GM19467 (cell line): Measurements from ENCODE around the gene GRB10.

Experiments used
- ATAC-seq: cut with Tn5 transposase; IDR thresholded peaks from one replicate; pipeline ENCODE4 v1.9.1; 2021; ENCODE audit warnings: mild to moderate bottlenecking, moderate library complexity; ENCODE audit not compliant: unreplicated experiment

GRB10 gene

DNA sequence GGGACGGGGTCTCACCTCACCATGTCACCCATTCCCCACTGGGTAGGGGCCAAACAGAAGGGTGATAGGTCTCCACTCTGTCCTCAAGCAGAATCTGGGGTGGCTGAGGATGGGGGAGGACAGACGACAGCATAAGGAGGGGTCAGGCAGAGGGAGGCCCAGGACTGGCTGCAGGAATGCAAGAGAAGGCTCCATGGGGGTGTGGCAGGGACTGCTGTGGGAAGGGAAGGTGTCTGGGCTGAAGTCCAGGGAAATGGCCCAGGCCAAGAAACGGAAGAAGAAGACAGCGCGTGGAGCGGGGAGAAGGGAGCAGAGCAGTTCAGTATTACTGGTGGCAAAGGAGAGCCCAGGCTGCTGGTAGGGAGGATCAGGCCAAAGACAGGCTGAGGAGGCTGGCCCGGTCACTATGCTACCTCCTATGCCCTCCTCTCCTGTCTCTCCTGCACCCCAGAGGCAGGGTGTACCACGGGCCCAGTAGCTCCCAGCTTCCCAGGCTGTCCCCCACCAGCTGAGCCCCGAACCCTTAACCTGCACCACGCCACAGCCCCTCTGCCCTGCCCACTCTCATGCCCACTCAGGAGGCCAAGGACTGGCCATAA lies 60.9 kb downstream of the GRB10 start:
- ATAC-seq = no peak

DNA sequence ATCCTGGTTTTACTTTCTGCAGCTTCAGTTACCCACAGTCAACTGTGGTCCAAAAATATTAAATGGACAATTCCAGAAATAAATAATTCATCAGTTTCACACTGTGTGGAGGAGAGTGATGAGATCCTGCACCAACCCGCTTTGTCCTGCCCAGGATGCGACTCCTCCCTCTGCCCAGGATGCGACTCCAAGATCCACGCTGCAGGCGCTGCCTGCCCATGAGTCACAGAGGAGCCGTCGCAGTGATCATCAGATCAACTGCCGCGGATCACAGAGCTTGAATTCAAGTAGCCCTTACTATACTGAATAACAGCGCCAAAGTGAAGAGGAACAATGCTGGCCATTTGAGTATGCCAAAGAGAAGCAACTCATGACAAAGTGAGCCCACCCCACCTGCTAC lies 61.5 kb downstream of the GRB10 start:
- no peak for ATAC-seq

DNA sequence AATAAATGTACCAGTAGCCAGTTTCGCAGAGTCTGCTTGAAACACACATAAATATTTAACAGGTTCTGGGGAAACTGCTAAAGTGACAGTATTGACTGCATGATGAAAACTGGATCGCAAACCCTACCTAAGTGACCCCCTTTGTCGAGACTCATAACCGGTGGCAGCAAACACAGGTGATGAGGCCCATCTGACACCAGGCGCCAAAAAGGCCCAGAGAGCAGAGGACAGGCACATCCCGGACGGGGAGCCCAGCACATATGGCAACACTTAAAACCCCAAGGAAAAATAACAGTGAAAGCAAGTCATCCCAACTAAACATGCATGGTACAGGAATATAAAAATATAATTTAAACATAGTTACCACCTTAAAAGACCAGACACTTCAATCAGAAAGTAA lies 62.4 kb downstream of the GRB10 start:
- no peak for ATAC-seq

DNA sequence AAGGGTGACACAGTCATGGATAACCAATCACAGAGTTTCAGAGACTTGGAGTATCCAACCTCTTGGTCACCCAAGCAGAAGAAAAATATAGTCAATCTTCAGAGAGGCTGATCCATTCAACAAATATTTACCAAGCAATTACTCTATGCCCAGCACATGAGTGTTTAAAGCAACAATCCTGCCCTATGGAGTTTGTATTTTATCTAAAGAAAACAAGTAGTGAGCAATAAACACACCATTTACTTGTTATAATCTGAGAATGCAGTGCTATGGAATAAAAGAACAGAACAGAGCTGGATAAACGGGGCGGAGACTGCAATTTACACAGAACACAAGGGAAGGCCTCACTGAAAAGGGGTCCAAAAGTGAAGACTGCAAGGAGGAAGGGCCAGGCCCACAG lies 63.8 kb downstream of the GRB10 start:
- ATAC-seq = no peak

DNA sequence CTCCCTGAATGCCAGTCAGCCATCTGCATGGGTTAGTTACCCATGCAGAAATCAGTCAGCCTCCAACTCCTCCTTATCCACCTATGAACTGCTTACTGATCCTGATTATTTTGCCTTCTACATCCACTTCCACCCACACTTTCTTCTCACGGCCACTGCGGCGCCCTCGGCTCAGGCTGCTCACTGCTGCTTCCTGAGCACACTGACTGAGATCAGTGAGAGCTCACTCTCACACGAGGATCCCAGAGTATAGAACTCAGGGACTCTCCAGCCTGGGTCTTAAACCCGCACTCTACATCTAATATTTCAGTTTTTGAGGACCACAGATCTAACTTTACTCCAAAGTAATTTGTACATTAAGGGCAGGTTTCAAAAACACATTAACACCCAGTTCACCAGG lies 64.4 kb downstream of the GRB10 start:
- no peak for ATAC-seq

DNA sequence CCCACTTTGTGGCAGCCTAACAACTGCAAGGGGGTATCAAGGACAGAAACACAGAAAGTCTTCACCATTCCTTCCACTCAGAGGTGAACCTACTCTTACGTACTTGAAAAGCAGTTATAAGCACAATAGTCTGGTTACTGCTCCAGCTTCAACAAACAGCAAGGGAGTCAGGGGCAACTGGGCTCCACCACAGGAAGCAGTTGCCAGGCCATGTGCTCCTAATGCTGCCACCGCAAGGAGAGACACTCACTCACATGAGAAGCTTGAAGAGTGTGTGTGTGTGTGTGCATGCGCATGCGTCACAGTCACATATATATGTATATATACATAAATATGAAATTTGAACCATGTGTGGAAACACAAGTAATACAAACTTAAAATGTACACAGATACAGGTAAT lies 65.5 kb downstream of the GRB10 start:
- no peak for ATAC-seq

DNA sequence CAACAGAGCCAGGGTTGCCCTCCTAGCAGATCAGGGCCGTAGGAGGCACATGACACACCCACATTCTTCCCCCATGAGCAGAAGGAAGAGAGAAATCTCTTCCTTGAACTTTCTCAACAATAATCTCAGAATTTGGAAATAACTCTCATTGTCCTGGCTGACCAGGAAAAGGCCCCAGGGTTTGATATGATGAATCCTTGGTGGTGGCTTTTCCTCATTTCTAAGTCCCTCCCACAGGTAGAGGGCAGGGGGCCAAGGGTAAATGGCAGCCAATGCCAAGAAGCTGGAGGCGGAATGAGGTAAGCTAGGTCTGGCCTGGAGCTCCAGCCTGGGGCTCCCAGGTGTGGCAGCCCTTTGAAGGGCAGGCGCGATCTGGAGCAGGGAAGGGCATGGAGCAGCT lies 67.8 kb downstream of the GRB10 start:
- ATAC-seq = no peak

DNA sequence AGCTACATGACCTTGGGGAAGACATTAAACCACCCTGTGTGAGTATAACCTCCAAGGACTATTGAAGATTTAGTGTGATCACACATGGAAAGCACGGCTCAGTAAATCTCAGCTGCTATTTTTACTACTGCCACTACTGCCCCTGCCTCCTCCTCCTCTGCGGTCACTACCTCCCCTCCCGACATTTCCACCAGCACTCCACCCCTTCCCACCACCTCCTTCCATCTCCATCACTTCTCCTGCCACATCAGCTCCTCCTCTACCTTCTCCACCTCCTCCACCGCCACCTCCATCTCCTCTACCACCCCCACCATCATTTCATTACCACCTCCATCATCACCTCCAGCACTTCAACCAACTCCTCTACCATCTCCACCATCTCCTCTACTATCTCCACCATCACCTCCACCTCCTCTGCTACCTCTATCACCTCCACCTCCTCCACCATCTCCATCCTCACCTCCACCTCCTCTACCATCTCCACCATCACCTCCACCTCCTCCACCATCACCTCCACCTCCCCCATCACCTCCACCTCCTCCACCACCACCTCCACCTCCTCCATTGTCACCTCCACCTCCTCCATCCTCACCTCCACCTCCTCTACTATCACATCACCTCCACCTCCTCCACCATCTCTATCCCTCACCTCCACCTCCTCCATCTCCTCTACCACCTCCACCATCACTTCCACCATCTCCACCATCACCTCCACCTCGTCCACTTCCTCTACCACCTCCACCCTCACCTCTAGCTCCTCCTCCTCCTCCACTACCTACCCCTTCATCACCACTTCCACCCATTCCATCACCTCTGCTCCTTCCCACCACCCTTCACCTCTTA lies 69.4 kb downstream of the GRB10 start:
- no peak for ATAC-seq

DNA sequence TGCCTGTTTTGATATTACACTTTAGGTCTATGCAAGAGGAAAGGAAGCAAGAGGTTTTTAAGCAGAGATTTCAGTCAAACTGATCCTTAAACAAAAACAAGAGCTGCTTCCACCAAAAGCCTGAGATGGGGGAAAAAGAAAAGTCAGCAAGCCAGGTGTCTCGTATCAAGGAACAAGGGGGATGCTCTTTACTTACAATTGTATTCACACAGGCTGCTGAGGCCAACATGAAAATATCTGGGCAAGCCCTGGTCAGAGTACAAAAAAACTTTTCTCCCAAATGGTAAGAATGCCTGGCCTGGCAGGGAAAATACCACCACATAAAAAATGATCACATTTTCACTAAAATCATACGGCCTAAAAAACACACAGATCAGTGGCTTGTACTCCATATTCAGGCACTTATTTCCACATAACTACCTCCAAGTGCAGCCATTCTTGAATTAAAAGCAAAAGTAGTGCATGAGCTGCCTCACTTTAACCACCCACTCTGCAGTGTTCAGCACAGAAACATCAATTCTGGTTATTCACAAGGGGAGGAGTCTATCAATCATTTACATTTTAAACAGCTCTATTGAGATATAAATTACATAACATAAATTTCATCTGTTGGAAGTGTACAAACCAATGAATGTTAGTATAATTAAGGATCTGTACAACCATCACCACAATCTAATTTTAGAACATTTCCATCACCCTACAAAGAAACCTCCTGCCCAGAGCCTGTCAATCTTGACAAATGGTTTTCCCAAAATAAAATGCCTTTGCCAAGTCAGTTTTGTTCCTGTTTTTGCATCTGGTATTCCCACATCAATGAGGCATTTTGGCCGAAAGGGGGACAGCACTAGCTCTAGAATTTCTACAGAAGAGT lies 70.2 kb downstream of the GRB10 start:
- ATAC-seq = no peak

DNA sequence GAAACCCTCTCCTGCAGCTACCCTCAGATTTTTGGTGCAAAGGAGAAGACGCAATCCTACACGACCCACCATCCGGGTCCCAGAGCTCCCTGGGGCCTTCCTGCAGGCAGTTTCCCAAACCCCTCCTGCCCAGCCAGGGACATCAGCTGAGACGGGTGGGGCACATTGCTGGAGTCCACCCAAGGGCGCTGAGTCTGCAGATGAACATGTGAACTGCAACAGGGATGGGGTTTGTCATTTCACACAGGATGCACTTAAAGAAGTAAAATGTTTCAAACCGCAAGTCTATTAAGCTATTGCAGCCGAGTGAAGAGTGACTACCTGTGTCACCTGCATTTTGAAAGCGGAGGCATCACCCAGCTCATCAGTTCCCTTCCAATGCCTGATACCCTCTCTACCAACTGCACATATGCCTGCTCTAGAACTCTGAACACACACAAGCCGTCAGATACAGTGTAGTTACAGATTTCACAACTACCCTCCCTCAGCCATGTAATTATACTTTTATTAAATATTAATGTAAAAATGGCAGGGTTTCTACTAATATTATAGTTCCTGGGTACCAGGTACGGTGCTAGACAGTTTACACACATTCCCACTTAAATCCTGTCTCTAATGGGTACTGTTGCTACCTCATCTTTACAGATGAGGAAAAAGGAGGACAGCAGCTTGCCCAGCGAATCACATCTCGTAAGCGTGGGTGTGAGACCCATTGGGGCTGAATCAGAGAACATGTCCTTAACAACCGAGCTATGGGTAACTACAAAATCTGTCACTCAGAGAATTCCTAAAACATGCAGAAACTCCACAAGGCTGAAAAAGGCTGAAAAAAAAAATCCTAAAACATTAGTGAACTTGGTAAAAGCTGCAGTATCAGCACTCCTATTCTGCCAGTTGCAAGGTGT lies 71.2 kb downstream of the GRB10 start:
- ATAC-seq = no peak

DNA sequence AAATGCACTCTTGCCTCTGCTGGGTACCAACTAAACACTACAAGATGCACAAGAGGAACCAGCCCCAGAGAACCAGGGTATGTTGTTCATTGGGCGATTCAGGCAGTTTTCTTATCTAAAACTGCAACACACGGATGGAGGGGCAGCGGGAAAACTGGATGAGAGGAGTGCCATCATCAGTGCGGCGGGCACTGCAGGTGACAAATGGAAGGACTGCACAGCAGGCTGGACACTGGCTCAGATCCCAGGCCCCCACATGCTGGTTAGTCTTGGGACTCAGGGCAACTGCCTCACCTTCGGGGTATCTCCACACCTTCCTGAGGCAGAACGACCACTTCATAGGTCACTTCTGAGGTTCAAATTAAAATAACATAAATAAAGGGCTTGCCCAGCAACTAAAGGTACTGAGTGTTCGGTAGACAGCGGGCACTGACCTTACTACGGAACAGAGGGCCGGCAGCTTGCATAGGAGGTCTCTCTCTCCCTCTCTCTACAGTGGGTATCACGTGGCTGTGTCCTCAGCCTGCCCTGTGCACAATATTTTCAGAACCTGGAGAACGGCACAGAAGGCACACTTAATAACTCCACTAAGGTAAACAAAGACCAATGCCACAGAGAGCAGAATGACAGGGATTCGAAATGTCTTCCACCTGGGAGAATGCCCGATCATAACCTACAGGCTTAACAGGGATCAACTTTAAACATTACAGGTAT lies 72.1 kb downstream of the GRB10 start:
- no peak for ATAC-seq

DNA sequence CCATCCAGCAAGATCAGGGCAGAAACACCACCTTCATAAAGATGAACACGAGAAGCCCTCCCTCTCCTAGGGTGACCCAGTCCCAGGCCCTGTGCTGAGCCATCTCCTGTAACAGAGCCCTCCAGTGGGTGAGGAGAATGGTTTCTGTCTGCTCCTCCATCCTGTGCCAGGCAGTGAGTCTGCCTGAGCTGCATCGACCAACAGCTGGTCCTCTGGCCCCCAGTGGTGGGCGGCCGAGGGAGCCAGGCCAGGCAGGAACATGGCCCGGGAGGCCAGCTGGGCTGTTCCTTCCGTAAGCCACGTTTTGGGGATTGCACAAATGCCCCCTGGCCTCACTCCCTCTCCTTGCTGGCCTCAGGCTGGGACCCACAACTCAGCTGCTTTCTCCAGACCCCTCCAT lies 73.5 kb downstream of the GRB10 start:
- ATAC-seq = no peak

DNA sequence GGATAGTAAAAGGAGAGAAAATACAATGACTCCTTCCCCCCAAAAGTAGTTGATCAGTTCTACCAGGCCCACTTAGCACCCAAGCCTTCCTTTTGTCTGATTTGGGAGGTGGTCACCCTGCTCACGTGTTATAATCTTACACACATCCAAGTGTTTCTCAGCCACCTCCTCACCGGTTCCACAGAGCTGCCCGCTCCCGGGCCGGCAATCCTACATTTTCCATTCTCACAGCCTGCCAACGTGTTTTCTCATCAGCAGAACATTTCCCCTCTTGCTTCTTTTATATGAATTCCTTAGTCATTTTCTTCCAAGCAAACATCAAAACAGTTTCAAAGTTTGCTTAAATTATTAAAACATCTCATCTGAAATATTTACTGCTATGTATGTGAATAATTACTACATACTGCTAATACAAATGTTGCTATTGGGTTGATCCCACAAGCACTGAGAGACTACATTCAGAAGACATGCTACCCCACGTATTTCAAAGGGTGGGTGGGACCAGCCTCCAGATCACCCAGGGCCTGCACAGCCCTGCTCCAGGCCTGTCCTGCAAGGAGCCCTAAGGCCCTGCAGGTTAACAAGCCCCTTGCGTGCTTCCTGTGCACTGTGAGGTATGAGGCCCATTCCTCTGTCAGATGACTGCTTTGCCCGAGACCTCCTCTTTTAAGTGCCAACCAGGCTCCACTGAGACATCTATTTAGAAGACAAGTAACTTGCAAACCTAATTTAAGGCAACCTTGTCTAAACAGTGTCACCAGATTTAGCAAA lies 75.3 kb downstream of the GRB10 start:
- ATAC-seq = no peak

DNA sequence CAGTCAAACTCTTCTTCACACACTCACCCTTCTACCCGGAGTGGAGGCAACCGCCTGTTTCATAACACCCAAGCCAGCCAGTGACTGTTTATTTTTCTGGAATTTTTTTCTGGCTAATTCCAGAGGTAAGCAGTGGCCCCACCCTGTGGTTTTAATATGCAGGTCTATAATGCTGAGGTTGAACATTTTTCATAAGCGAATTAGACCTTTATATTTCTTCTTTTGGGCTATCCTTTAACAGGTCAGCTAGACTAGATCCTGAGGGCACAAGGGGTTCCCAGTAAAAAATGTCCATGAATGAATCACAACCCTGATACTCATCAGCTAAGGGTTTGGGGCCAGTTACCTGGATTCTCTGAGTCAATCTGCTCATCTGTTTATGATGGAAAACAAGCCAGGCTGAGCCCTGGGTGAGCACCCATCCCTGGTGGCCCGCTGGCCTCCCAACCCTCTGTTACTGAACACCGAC lies 76.2 kb downstream of the GRB10 start:
- no peak for ATAC-seq

DNA sequence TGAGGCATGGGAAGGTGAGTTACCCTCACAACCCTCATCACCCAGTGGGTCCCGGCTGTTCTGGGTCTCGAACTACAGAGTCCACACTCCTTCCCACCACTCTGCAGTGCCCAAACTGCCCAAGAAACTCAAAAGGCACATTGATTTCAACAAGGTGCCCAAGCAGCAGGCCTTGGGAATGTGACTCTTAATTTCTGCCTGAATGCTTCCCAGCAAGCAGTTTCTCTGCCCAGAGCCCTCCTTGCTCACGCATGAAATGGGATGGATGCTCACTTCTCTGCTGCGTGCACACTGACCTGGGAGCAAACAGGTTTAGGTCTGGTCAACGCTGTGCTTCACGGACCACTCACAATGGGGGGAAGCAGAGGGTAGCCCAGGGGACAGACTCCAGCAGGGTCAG lies 77.9 kb downstream of the GRB10 start:
- ATAC-seq = no peak

DNA sequence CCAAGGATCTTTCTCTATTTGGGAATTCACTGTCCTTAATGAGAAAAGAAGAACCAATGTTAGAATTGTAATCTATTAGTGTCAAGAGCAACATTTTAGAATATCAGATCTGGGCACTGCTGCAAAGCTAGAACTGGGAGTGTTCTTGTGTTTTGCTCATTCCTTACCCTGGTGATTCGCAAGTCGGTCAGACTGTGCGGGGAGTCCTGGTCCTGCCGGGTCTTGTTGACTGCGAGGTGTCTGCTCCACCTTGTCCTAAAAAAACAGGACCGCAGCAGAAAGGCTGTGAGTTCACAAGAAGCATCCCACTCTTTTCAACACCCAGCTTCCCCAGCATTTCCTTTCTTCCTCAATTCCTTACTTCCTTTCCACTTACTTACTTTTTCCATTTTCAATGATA lies 79.0 kb downstream of the GRB10 start:
- ATAC-seq = no peak

DNA sequence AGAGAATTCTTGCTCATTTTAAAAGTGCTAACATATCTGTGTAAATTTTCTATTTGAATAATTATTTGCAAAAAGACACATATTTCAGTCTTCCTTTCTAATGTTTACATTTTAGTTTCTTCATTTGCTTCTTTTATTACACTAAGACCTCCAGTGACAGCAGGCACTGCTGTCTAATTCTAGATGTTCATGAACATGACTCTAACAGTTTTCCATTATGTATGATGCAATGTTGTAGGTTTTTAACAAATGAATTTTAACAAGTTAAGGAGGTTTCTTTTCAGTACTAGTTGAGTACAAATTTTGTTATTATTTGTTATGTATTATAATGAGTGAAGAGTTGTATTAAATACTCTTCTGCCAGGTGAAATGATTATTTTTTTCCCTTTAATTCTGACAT lies 83.6 kb downstream of the GRB10 start:
- ATAC-seq = no peak

DNA sequence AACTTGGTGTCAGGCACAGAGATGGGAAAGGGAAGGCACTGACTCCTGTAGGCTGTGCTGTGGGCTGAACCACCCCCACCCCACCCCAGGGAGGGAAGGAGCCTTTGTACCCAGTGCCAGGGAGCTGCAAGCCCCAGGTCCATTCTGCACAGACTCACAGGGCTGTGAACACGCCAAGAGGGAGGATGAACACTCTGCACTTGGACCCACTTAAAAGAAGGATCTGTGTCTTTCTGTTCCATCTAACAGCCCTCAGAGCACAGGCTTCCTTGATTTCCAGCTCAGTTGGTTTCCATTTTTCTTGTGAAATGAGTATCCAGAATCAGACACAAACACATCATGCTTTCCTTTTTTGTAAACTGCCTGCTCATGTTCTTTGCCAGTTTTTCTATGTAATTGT lies 84.9 kb downstream of the GRB10 start:
- ATAC-seq = no peak
